HepG2 (cell line): ENCODE results near the gene BLCAP. TPM values are rescaled to one million over a fixed set of nuclear protein-coding genes. Genes with fewer than 3 reads are reported as not detected.
A peak's percentile ranks its signal among the peaks of the same experiment; 100 is the strongest.

Experiments
- GMEB2 ChIP-seq: IDR thresholded peaks from 2 replicates; pipeline ENCODE4 v1.6.1; 2016; ENCODE audit warnings: missing biosample characterization, missing genetic modification reagents, low read depth
- GTF3A ChIP-seq: sonication (generic); formaldehyde crosslinking; conservative IDR thresholded peaks from 2 replicates; pipeline ENCODE4 v1.4.0; 2020; ENCODE audit warnings: mild to moderate bottlenecking, missing genetic modification reagents
- HMGA1 ChIP-seq: sonication (generic); formaldehyde crosslinking; conservative IDR thresholded peaks from 2 replicates; pipeline ENCODE4 v1.4.0; 2020; ENCODE audit warnings: missing genetic modification reagents
- ISX ChIP-seq: sonication (generic); formaldehyde crosslinking; conservative IDR thresholded peaks from 2 replicates; pipeline ENCODE4 v1.5.0; 2020; ENCODE audit warnings: missing genetic modification reagents
- MLXIP ChIP-seq: sonication (generic); formaldehyde crosslinking; IDR thresholded peaks from 2 replicates; pipeline ENCODE4 v1.9.0; 2021; ENCODE audit warnings: missing genetic modification reagents, borderline replicate concordance
- NRL ChIP-seq: sonication (generic); formaldehyde crosslinking; IDR thresholded peaks from 2 replicates; pipeline ENCODE4 v1.5.0; 2020; ENCODE audit warnings: missing genetic modification reagents, mild to moderate bottlenecking, moderate library complexity, borderline replicate concordance
- POGZ ChIP-seq: sonication (generic); formaldehyde crosslinking; IDR thresholded peaks from 2 replicates; pipeline ENCODE4 v1.4.0; 2020; ENCODE audit warnings: mild to moderate bottlenecking, missing genetic modification reagents
- RAD51 ChIP-seq: fragments of 450-650 bp; IDR thresholded peaks from 2 replicates; pipeline ENCODE4 v1.6.1; 2016; ENCODE audit warnings: borderline replicate concordance
- SETDB1 ChIP-seq: sonication (generic); formaldehyde crosslinking; IDR thresholded peaks from 2 replicates; pipeline ENCODE4 v1.5.1; 2020; ENCODE audit warnings: missing genetic modification reagents, mild to moderate bottlenecking, borderline replicate concordance
- SKI ChIP-seq: fragments of 450-650 bp; IDR thresholded peaks from one replicate; pipeline ENCODE4 v1.6.1; 2018; ENCODE audit warnings: mild to moderate bottlenecking; ENCODE audit not compliant: partially characterized antibody
- TEAD2 ChIP-seq: sonication (generic); formaldehyde crosslinking; IDR thresholded peaks from 2 replicates; pipeline ENCODE4 v1.9.0; 2021; ENCODE audit warnings: missing genetic modification reagents
- ZBTB20 ChIP-seq: sonication (generic); formaldehyde crosslinking; IDR thresholded peaks from 2 replicates; pipeline ENCODE4 v1.8.1; 2023; ENCODE audit warnings: missing genetic modification reagents, low read depth, mild to moderate bottlenecking, borderline replicate concordance
- ZBTB7B ChIP-seq: sonication (generic); formaldehyde crosslinking; IDR thresholded peaks from 2 replicates; pipeline ENCODE4 v1.4.0; 2020; ENCODE audit warnings: missing genetic modification reagents
- ZIK1 ChIP-seq: sonication (generic); formaldehyde crosslinking; IDR thresholded peaks from 2 replicates; pipeline ENCODE4 v1.5.0; 2020; ENCODE audit warnings: mild to moderate bottlenecking, low read depth, missing genetic modification reagents, borderline replicate concordance
- ZNF292 ChIP-seq: sonication (generic); formaldehyde crosslinking; IDR thresholded peaks from 2 replicates; pipeline ENCODE4 v1.8.1; 2022; ENCODE audit warnings: mild to moderate bottlenecking, low read depth, missing genetic modification reagents, borderline replicate concordance
- ZNF83 ChIP-seq: sonication (generic); formaldehyde crosslinking; IDR thresholded peaks from 2 replicates; pipeline ENCODE4 v1.4.0; 2020; ENCODE audit warnings: missing genetic modification reagents, mild to moderate bottlenecking, borderline replicate concordance
- polyA plus RNA-seq, 8 experiments: library from polyadenylated mRNA; depleted of rRNA in 3 of 8; stranded (reverse) in 7 of 8; unstranded in 1 of 8; fragments of >200 nt; fragmentation: Illumina TruSeq in 4 of 8; extraction: Trizol in 4 of 8; gene quantifications; 2 replicates each; pipeline versions ENCODE4 v1.2.1 to v1.2.3, GENCODE V29; 2011 to 2016; ENCODE audit warnings: low read depth in 4 of 8, missing spikeins in 1 of 8, mixed read lengths in 1 of 8; ENCODE audit not compliant: insufficient read depth in 1 of 8
- total RNA-seq, 5 experiments: library from RNA; depleted of rRNA; stranded (reverse); fragments of >200 nt; fragmentation: Illumina TruSeq; extraction: Trizol; gene quantifications; 2 replicates each; pipeline ENCODE4 v1.2.3, GENCODE V29; 2016; ENCODE audit warnings: low read depth in 1 of 5
- TF ChIP-seq, protein P1 (sequence below): sonication (generic); formaldehyde crosslinking; IDR thresholded peaks from 2 replicates; pipeline ENCODE4 v1.8.1; 2022; ENCODE audit warnings: low read depth, mild to moderate bottlenecking, missing genetic modification reagents
- TF ChIP-seq, protein P2 (sequence below): sonication (generic); formaldehyde crosslinking; IDR thresholded peaks from 2 replicates; pipeline ENCODE4 v1.4.0; 2020; ENCODE audit warnings: missing genetic modification reagents
- TF ChIP-seq, protein P3 (sequence below): sonication (generic); formaldehyde crosslinking; IDR thresholded peaks from 2 replicates; pipeline ENCODE4 v1.5.0; 2020; ENCODE audit warnings: missing genetic modification reagents, mild to moderate bottlenecking, borderline replicate concordance

Gene BLCAP
- total and polyA plus RNA-seq, 2 of the 13 experiments (the other 11 are each of a cell fraction or from before 2014, with no cell fraction given), result 52.4 to 86.8 TPM

GRCh38 chr20:37528446-37529213 is 954 bp upstream of the BLCAP start (continued):
- TF ChIP-seq, protein P1, sequence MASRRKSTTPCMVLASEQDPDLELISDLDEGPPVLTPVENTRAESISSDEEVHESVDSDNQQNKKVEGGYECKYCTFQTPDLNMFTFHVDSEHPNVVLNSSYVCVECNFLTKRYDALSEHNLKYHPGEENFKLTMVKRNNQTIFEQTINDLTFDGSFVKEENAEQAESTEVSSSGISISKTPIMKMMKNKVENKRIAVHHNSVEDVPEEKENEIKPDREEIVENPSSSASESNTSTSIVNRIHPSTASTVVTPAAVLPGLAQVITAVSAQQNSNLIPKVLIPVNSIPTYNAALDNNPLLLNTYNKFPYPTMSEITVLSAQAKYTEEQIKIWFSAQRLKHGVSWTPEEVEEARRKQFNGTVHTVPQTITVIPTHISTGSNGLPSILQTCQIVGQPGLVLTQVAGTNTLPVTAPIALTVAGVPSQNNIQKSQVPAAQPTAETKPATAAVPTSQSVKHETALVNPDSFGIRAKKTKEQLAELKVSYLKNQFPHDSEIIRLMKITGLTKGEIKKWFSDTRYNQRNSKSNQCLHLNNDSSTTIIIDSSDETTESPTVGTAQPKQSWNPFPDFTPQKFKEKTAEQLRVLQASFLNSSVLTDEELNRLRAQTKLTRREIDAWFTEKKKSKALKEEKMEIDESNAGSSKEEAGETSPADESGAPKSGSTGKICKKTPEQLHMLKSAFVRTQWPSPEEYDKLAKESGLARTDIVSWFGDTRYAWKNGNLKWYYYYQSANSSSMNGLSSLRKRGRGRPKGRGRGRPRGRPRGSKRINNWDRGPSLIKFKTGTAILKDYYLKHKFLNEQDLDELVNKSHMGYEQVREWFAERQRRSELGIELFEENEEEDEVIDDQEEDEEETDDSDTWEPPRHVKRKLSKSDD (CRISPR knock-in tag), result no peak
- TF ChIP-seq HMGA1 (CRISPR knock-in tag) (no peak), TEAD2 (CRISPR knock-in tag) (0 out of 2 replicates have a peak, but pooled peaks have one; percentile 21), ISX (CRISPR knock-in tag) (no peak), SKI (no peak), ZNF292 (no peak), ZBTB7B (CRISPR knock-in tag) (peak; percentile 26; the same call in 1 of the 2 replicates), ZIK1 (CRISPR knock-in tag) (no peak), ZBTB20 (CRISPR knock-in tag) (no peak), MLXIP (CRISPR knock-in tag) (no peak), ZNF83 (CRISPR knock-in tag) (no peak), RAD51 (no peak), NRL (CRISPR knock-in tag) (no peak), GTF3A (CRISPR knock-in tag) (no peak), SETDB1 (no peak), GMEB2 (CRISPR knock-in tag) (no peak), POGZ (CRISPR knock-in tag) (no peak)
- TF ChIP-seq, protein P2, sequence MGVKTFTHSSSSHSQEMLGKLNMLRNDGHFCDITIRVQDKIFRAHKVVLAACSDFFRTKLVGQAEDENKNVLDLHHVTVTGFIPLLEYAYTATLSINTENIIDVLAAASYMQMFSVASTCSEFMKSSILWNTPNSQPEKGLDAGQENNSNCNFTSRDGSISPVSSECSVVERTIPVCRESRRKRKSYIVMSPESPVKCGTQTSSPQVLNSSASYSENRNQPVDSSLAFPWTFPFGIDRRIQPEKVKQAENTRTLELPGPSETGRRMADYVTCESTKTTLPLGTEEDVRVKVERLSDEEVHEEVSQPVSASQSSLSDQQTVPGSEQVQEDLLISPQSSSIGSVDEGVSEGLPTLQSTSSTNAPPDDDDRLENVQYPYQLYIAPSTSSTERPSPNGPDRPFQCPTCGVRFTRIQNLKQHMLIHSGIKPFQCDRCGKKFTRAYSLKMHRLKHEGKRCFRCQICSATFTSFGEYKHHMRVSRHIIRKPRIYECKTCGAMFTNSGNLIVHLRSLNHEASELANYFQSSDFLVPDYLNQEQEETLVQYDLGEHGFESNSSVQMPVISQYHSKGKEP (CRISPR knock-in tag), result 0 out of 2 replicates have a peak, but pooled peaks have one; percentile 52
- TF ChIP-seq, protein P3, sequence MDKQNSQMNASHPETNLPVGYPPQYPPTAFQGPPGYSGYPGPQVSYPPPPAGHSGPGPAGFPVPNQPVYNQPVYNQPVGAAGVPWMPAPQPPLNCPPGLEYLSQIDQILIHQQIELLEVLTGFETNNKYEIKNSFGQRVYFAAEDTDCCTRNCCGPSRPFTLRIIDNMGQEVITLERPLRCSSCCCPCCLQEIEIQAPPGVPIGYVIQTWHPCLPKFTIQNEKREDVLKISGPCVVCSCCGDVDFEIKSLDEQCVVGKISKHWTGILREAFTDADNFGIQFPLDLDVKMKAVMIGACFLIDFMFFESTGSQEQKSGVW (CRISPR knock-in tag), result no peak
